ENCODE results near the gene CFAP46. TPM values are rescaled to one million over a fixed set of nuclear protein-coding genes. Genes with fewer than 3 reads are reported as not detected.

CFAP46 gene
- total RNA-seq, 4 donors from 2014 or later = under 0.01 to 1.3 (median 0.28) TPM

GRCh38 chr10:132951926-132952325 lies 9.6 kb upstream of the CFAP46 start:
- 70% methylated on average over 12 of the region's 12 CpGs for WGBS
- Histone ChIP-seq H3K27me3 (peaks cover 0 to 24% (median 0%) of the 10 kb centered on the region in 4 donors), H3K27ac (replicated peaks in 1 of 4) (no peak overlapping the region), H3K9me3 (no peaks in the 10 kb centered on the region), H3K36me3 (no peaks in the 10 kb centered on the region), H3K4me3 (no peak overlapping the region), H3K4me1 (no peaks in the 10 kb centered on the region)
- no peak for DNase-seq (ENCODE audit: extremely low spot score)
- TF ChIP-seq CTCF (IDR thresholded peaks at IDR 0.05) (no peak), POLR2A (IDR thresholded peaks at IDR 0.05; ENCODE audit: low read depth) (no peak), EP300 (IDR thresholded peaks at IDR 0.05) (no peak), POLR2AphosphoS5 (IDR thresholded peaks at IDR 0.05) (no peak)
- intact Hi-C loops (cut with DNase I) = no loop called here

GRCh38 chr10:132948351-132948750 lies 6.0 kb upstream of the CFAP46 start:
- TF ChIP-seq POLR2AphosphoS5 (IDR thresholded peaks at IDR 0.05) (no peak), POLR2A (IDR thresholded peaks at IDR 0.05; ENCODE audit: low read depth) (no peak), EP300 (IDR thresholded peaks at IDR 0.05) (no peak), CTCF (IDR thresholded peaks at IDR 0.05) (no peak)
- no peak overlapping the region for H3K27ac ChIP-seq (replicated peaks in 1 of 4)
- H3K9me3 ChIP-seq = no peaks in the 10 kb centered on the region
- no peak for DNase-seq (ENCODE audit: extremely low spot score)
- H3K27me3 ChIP-seq = peaks cover 0 to 46% (median 2%) of the 10 kb centered on the region in 4 donors
- no peaks in the 10 kb centered on the region for H3K4me1 ChIP-seq
- WGBS = 93% methylated on average over 10 of the region's 10 CpGs
- intact Hi-C loops (cut with DNase I) = no loop called here
- H3K36me3 ChIP-seq = no peaks in the 10 kb centered on the region
- H3K4me3 ChIP-seq = no peak overlapping the region

- H3K4me1 ChIP-seq = peaks cover 3 to 5% (median 4%) of the 10 kb centered on the region in 4 donors
- no peak overlapping the region for H3K4me3 ChIP-seq
- WGBS = 76% methylated on average over 6 of the region's 6 CpGs
- TF ChIP-seq POLR2A (IDR thresholded peaks at IDR 0.05; ENCODE audit: low read depth) (no peak), POLR2AphosphoS5 (IDR thresholded peaks at IDR 0.05) (no peak), EP300 (IDR thresholded peaks at IDR 0.05) (no peak), CTCF (IDR thresholded peaks at IDR 0.05) (no peak)
- H3K9me3 ChIP-seq = no peaks in the 10 kb centered on the region
- H3K36me3 ChIP-seq = no peaks in the 10 kb centered on the region
- H3K27me3 ChIP-seq = peaks cover 0 to 46% (median 5%) of the 10 kb centered on the region in 4 donors
- no peak for DNase-seq (ENCODE audit: extremely low spot score)
- intact Hi-C loops (cut with DNase I) = no loop called here
- no peak overlapping the region for H3K27ac ChIP-seq (replicated peaks in 1 of 4)
Measured at GRCh38 chr10:132947843-132948242, 5.5 kb upstream of the CFAP46 start.

- WGBS = 56% methylated on average over 5 of the region's 5 CpGs
- intact Hi-C loops (cut with DNase I) = no loop called here
- Histone ChIP-seq H3K27ac (replicated peaks in 1 of 4) (no peak overlapping the region), H3K4me1 (peaks cover 11 to 14% (median 13%) of the 10 kb centered on the region in 4 donors), H3K9me3 (no peaks in the 10 kb centered on the region), H3K27me3 (peaks cover 0 to 46% (median 10%) of the 10 kb centered on the region in 4 donors), H3K36me3 (no peaks in the 10 kb centered on the region), H3K4me3 (no peak overlapping the region)
- no peak for DNase-seq (ENCODE audit: extremely low spot score)
- TF ChIP-seq POLR2AphosphoS5 (IDR thresholded peaks at IDR 0.05) = no peak
- TF ChIP-seq EP300 (IDR thresholded peaks at IDR 0.05) = no peak
- no peak for TF ChIP-seq POLR2A (IDR thresholded peaks at IDR 0.05; ENCODE audit: low read depth)
- TF ChIP-seq CTCF (IDR thresholded peaks at IDR 0.05) = no peak
Measured at GRCh38 chr10:132946806-132947546, 4.6 kb upstream of the CFAP46 start.
